ENCODE results near the gene DDR2. TPM values are rescaled to one million over a fixed set of nuclear protein-coding genes. Genes with fewer than 3 reads are reported as not detected.
"Not testable (repeated sequence)": the region's sequence is repeated elsewhere in the genome, so short reads cannot be mapped to it uniquely, and the experiment has no call there.

DDR2 gene
- total and polyA plus RNA-seq, 2 donors, result 2.1 to 2.4 TPM

GRCh38 chr1:162603117-162603516 lies 29.1 kb upstream of the DDR2 start:
- H3K36me3 ChIP-seq (ENCODE audit: control insufficient read depth in 2 of 2, insufficient read depth in 2 of 2, low read length in 1 of 2); H3K4me3 ChIP-seq (ENCODE audit: low read length in 2 of 2); H3K4me1 ChIP-seq (ENCODE audit: control insufficient read depth in 2 of 2, insufficient read depth in 2 of 2, low read length in 2 of 2); DNase-seq (ENCODE audit: low read depth in 6 of 9, low spot score in 9 of 9); H3K27ac ChIP-seq (ENCODE audit: low read depth in 1 of 2, low read length in 1 of 2); H3K27me3 ChIP-seq (ENCODE audit: control insufficient read depth in 2 of 2, insufficient read depth in 1 of 2, low read length in 1 of 2); H3K9me3 ChIP-seq (ENCODE audit: control insufficient read depth in 2 of 2, insufficient read depth in 1 of 2, low read length in 1 of 2): not testable (repeated sequence)
- WGBS, result 95% methylated on average over 2 of the region's 2 CpGs

GRCh38 chr1:162605225-162605927 lies 26.9 kb upstream of the DDR2 start:
- Histone ChIP-seq H3K4me3 (ENCODE audit: low read length in 2 of 2) (no peak overlapping the region), H3K9me3 (ENCODE audit: control insufficient read depth in 2 of 2, insufficient read depth in 1 of 2, low read length in 1 of 2) (no peaks in the 10 kb centered on the region), H3K36me3 (ENCODE audit: control insufficient read depth in 2 of 2, insufficient read depth in 2 of 2, low read length in 1 of 2) (no peaks in the 10 kb centered on the region), H3K27me3 (ENCODE audit: control insufficient read depth in 2 of 2, insufficient read depth in 1 of 2, low read length in 1 of 2) (no peaks in the 10 kb centered on the region), H3K27ac (ENCODE audit: low read depth in 1 of 2, low read length in 1 of 2) (no peak overlapping the region), H3K4me1 (ENCODE audit: control insufficient read depth in 2 of 2, insufficient read depth in 2 of 2, low read length in 2 of 2) (no peaks in the 10 kb centered on the region)
- WGBS, result over 99% methylated on average over 3 of the region's 3 CpGs
- no peak for DNase-seq (ENCODE audit: low read depth in 6 of 9, low spot score in 9 of 9)

GRCh38 chr1:162609306-162609705 lies 23.0 kb upstream of the DDR2 start:
- no peak for DNase-seq (ENCODE audit: low read depth in 6 of 9, low spot score in 9 of 9)
- Histone ChIP-seq H3K4me3 (ENCODE audit: low read length in 2 of 2) (no peak overlapping the region), H3K9me3 (ENCODE audit: control insufficient read depth in 2 of 2, insufficient read depth in 1 of 2, low read length in 1 of 2) (no peaks in the 10 kb centered on the region), H3K27me3 (ENCODE audit: control insufficient read depth in 2 of 2, insufficient read depth in 1 of 2, low read length in 1 of 2) (no peaks in the 10 kb centered on the region), H3K27ac (ENCODE audit: low read depth in 1 of 2, low read length in 1 of 2) (no peak overlapping the region), H3K36me3 (ENCODE audit: control insufficient read depth in 2 of 2, insufficient read depth in 2 of 2, low read length in 1 of 2) (no peaks in the 10 kb centered on the region), H3K4me1 (ENCODE audit: control insufficient read depth in 2 of 2, insufficient read depth in 2 of 2, low read length in 2 of 2) (no peaks in the 10 kb centered on the region)
- 96% methylated on average over 2 of the region's 2 CpGs for WGBS

DNA sequence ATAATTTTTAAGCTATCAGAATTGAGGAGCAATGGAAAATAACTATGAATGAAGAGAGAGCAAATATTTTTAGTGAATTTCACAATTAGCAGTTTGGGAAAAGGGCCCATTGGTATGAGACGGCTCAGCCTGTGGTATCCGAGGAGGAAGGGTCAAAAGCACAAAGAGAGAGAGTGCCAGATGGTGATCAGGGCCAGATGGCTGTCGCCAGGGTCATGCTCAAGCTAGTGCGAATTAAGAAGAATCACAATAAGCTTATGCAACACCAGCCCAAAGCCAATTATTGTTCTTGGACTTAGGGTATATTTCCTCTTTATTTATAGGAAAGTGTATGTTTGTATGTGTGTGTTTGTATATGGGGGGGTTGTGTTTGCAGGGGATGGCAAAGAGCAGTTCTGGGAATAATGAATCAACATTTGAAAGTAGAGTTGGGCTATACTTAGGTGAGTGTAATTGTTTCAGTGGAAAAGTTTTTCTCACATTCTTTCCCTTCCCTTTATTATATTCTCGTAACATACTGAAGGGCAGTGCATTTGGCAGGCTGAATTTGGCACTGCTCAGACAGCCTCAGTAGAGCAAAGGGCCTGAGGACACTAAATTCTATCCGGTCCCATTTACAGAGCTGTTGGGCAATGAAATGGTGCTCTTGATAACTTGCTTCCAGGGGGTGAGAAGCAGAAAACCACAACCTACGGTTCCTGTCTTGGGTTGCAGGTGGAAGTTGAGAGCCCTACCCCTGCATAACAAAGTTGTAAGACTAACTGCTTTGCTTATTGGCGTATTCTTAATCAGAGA lies 19.5 kb upstream of the DDR2 start:
- no peaks in the 10 kb centered on the region for H3K9me3 ChIP-seq (ENCODE audit: control insufficient read depth in 2 of 2, insufficient read depth in 1 of 2, low read length in 1 of 2)
- no peak overlapping the region for H3K4me3 ChIP-seq (ENCODE audit: low read length in 2 of 2)
- DNase-seq (ENCODE audit: low read depth in 6 of 9, low spot score in 9 of 9), result no peak
- H3K36me3 ChIP-seq (ENCODE audit: control insufficient read depth in 2 of 2, insufficient read depth in 2 of 2, low read length in 1 of 2), result no peaks in the 10 kb centered on the region
- no peaks in the 10 kb centered on the region for H3K27me3 ChIP-seq (ENCODE audit: control insufficient read depth in 2 of 2, insufficient read depth in 1 of 2, low read length in 1 of 2)
- WGBS, result 74% methylated on average over 8 of the region's 8 CpGs
- H3K4me1 ChIP-seq (ENCODE audit: control insufficient read depth in 2 of 2, insufficient read depth in 2 of 2, low read length in 2 of 2), result no peaks in the 10 kb centered on the region
- H3K27ac ChIP-seq (ENCODE audit: low read depth in 1 of 2, low read length in 1 of 2), result no peak overlapping the region

- Histone ChIP-seq H3K9me3 (ENCODE audit: control insufficient read depth in 2 of 2, insufficient read depth in 1 of 2, low read length in 1 of 2) (no peaks in the 10 kb centered on the region), H3K27me3 (ENCODE audit: control insufficient read depth in 2 of 2, insufficient read depth in 1 of 2, low read length in 1 of 2) (no peaks in the 10 kb centered on the region), H3K4me1 (ENCODE audit: control insufficient read depth in 2 of 2, insufficient read depth in 2 of 2, low read length in 2 of 2) (no peaks in the 10 kb centered on the region), H3K4me3 (ENCODE audit: low read length in 2 of 2) (no peak overlapping the region), H3K36me3 (ENCODE audit: control insufficient read depth in 2 of 2, insufficient read depth in 2 of 2, low read length in 1 of 2) (no peaks in the 10 kb centered on the region), H3K27ac (ENCODE audit: low read depth in 1 of 2, low read length in 1 of 2) (no peak overlapping the region)
- WGBS, result 96% methylated on average over 1 of the region's 1 CpG
- no peak for DNase-seq (ENCODE audit: low read depth in 6 of 9, low spot score in 9 of 9)
These were observed 15.4 kb upstream of the DDR2 start for GRCh38 chr1:162616848-162617247.

GRCh38 chr1:162617513-162617912 lies 14.8 kb upstream of the DDR2 start:
- Histone ChIP-seq H3K4me1 (ENCODE audit: control insufficient read depth in 2 of 2, insufficient read depth in 2 of 2, low read length in 2 of 2) (no peaks in the 10 kb centered on the region), H3K9me3 (ENCODE audit: control insufficient read depth in 2 of 2, insufficient read depth in 1 of 2, low read length in 1 of 2) (no peaks in the 10 kb centered on the region), H3K27me3 (ENCODE audit: control insufficient read depth in 2 of 2, insufficient read depth in 1 of 2, low read length in 1 of 2) (no peaks in the 10 kb centered on the region), H3K36me3 (ENCODE audit: control insufficient read depth in 2 of 2, insufficient read depth in 2 of 2, low read length in 1 of 2) (no peaks in the 10 kb centered on the region), H3K4me3 (ENCODE audit: low read length in 2 of 2) (no peak overlapping the region), H3K27ac (ENCODE audit: low read depth in 1 of 2, low read length in 1 of 2) (no peak overlapping the region)
- 97% methylated on average over 1 of the region's 1 CpG for WGBS
- no peak for DNase-seq (ENCODE audit: low read depth in 6 of 9, low spot score in 9 of 9)

DNA sequence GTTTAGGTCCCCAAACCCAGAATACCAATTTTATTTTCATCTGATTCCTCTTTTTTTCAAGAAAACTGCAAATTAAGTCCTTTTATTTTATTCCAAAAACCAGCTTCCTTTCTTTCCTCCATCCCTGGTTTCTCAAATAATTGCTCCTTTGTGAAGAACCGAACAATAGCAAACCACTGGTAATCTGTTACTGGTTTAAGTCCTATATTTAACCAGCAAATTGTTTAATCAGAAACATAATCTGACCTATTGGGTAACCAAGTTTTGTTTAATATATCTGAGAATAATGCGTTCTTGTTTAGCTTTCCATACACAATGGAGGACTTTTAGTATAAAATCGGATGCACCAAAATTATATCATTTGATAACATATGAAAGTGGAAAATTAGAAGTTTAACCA lies 13.2 kb upstream of the DDR2 start:
- WGBS, result 99% methylated on average over 3 of the region's 3 CpGs
- H3K27ac ChIP-seq (ENCODE audit: low read depth in 1 of 2, low read length in 1 of 2), result no peak overlapping the region

DNA sequence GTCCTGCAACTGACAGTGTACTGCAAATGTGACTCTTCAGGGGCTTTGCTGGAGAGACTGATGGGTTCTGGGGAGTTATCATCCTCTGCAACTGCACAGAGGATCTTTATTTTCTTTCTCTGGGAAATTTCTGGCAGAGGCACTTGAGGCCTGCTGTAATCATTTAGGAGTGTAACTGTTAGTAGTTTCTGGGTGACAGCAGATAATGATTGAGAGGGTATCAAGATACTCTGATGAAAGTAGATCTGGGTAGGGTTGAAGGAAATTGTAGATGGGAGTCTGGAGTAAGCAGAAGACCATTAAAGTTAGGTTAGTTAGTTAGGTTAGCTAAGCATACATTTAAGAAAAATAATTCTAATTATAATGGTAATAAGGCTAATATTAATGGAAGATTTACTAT lies 11.0 kb upstream of the DDR2 start:
- no peak for DNase-seq (ENCODE audit: low read depth in 6 of 9, low spot score in 9 of 9)
- Histone ChIP-seq H3K4me3 (ENCODE audit: low read length in 2 of 2) (no peak overlapping the region), H3K4me1 (ENCODE audit: control insufficient read depth in 2 of 2, insufficient read depth in 2 of 2, low read length in 2 of 2) (no peaks in the 10 kb centered on the region), H3K9me3 (ENCODE audit: control insufficient read depth in 2 of 2, insufficient read depth in 1 of 2, low read length in 1 of 2) (no peaks in the 10 kb centered on the region), H3K36me3 (ENCODE audit: control insufficient read depth in 2 of 2, insufficient read depth in 2 of 2, low read length in 1 of 2) (no peaks in the 10 kb centered on the region), H3K27ac (ENCODE audit: low read depth in 1 of 2, low read length in 1 of 2) (no peak overlapping the region), H3K27me3 (ENCODE audit: control insufficient read depth in 2 of 2, insufficient read depth in 1 of 2, low read length in 1 of 2) (no peaks in the 10 kb centered on the region)

More for the DNA sequence above, 13.2 kb upstream of the DDR2 start:
- H3K27me3 ChIP-seq (ENCODE audit: control insufficient read depth in 2 of 2, insufficient read depth in 1 of 2, low read length in 1 of 2), result no peaks in the 10 kb centered on the region
- DNase-seq (ENCODE audit: low read depth in 6 of 9, low spot score in 9 of 9), result no peak
- no peak overlapping the region for H3K4me3 ChIP-seq (ENCODE audit: low read length in 2 of 2)
- no peaks in the 10 kb centered on the region for H3K4me1 ChIP-seq (ENCODE audit: control insufficient read depth in 2 of 2, insufficient read depth in 2 of 2, low read length in 2 of 2)
- no peaks in the 10 kb centered on the region for H3K9me3 ChIP-seq (ENCODE audit: control insufficient read depth in 2 of 2, insufficient read depth in 1 of 2, low read length in 1 of 2)
- H3K36me3 ChIP-seq (ENCODE audit: control insufficient read depth in 2 of 2, insufficient read depth in 2 of 2, low read length in 1 of 2), result no peaks in the 10 kb centered on the region

DNA sequence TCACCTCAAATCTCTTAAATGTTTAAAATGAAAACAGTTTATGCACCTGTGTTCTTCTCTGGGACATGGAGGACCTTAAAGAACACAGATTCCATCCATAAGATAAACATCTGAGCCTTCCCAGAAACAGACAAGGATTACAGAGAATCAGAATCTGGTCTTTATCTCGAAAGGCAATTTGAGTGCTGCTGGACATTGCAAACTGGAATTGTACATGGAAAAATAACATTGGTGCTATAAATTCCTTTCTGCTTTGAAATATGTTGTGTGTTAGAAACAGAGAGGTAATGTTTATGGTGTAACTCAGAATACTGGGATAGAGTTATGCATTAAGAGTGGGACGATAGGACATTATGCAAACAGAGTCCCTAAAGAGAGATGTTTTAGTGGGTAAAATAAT lies 6.6 kb upstream of the DDR2 start:
- no peaks in the 10 kb centered on the region for H3K36me3 ChIP-seq (ENCODE audit: control insufficient read depth in 2 of 2, insufficient read depth in 2 of 2, low read length in 1 of 2)
- H3K4me1 ChIP-seq (ENCODE audit: control insufficient read depth in 2 of 2, insufficient read depth in 2 of 2, low read length in 2 of 2), result no peaks in the 10 kb centered on the region
- no peak overlapping the region for H3K4me3 ChIP-seq (ENCODE audit: low read length in 2 of 2)
- no peak for DNase-seq (ENCODE audit: low read depth in 6 of 9, low spot score in 9 of 9)
- H3K27ac ChIP-seq (ENCODE audit: low read depth in 1 of 2, low read length in 1 of 2), result no peak overlapping the region
- WGBS, result 94% methylated on average over 2 of the region's 2 CpGs
- no peaks in the 10 kb centered on the region for H3K9me3 ChIP-seq (ENCODE audit: control insufficient read depth in 2 of 2, insufficient read depth in 1 of 2, low read length in 1 of 2)
- H3K27me3 ChIP-seq (ENCODE audit: control insufficient read depth in 2 of 2, insufficient read depth in 1 of 2, low read length in 1 of 2), result no peaks in the 10 kb centered on the region
